OCI-LY3 (cell line): Measurements from ENCODE around the gene PLA2G15.

Experiments
- CTCF ChIP-seq: fragments of 200-600, 300-600 bp; sonication (generic); IDR thresholded peaks from 2 replicates; pipeline ENCODE4 v1.5.1; 2014; ENCODE audit warnings: antibody characterized with exemption, low read length, low read depth
- EZH2phosphoT487 ChIP-seq: fragments of 200-600 bp; shearing (Covaris generic); IDR thresholded peaks from 2 replicates; pipeline ENCODE4 v1.6.1; 2018; ENCODE audit warnings: antibody characterized with exemption, mixed run types, low read depth

GRCh38 chr16:68283346-68283745 is 38.2 kb downstream of the PLA2G15 start:
- TF ChIP-seq CTCF (no peak), EZH2phosphoT487 (no peak)
